Endothelial cell of umbilical vein (primary cell): ENCODE results near the gene HBS1L. TPM values are rescaled to one million over a fixed set of nuclear protein-coding genes. Genes with fewer than 3 reads are reported as not detected.
A peak's percentile ranks its signal among the peaks of the same experiment; 100 is the strongest.

Experiments
- BruUV-seq: library from RNA; stranded (reverse); fragments of 400-500 nt; replicated peaks from 2 replicates; lab custom pipeline; 2021; lab: Mats Ljungman, UMichigan
- CTCF ChIA-PET: fragments of 300-600, 350-600 bp; sonication (Branson Sonifier 250); formaldehyde crosslinking; loops from one replicate; lab custom pipeline; 2021; ENCODE audit warnings: antibody characterized with exemption, inconsistent platforms; lab: Charles Lee
- POLR2A ChIA-PET: fragments of 300-600, 350-600 bp; sonication (Branson Sonifier 250); formaldehyde crosslinking; loops from one replicate; lab custom pipeline; 2021; ENCODE audit warnings: antibody characterized with exemption, inconsistent platforms; lab: Charles Lee
- DNase-seq: peaks from one replicate; pipeline ENCODE4 v3.0.0-alpha.2; 2011; ENCODE audit warnings: low read depth, low spot score
- FAIRE-seq: peaks from 2 replicates; lab custom pipeline; 2011; peaks lifted over from hg19 to GRCh38; lab: Jason Lieb, UNC
- H2AFZ ChIP-seq: 2 replicates; pipeline ENCODE4 v1.6.0; 2012; ENCODE audit warnings: low read depth, low read length, control low read depth, inconsistent platforms
- H3K27ac ChIP-seq: 2 replicates; pipeline ENCODE4 v1.5.1; 2011; ENCODE audit warnings: low read depth, mild to moderate bottlenecking, control low read depth, low read length, moderate library complexity; ENCODE audit not compliant: insufficient read depth
- H3K27me3 ChIP-seq, 2 experiments: 2 replicates each; pipeline versions ENCODE4 v1.6.0 to v1.6.1; 2011; ENCODE audit warnings: low read length in 2 of 2, mixed read lengths in 1 of 2; ENCODE audit not compliant: control insufficient read depth in 2 of 2, insufficient read depth in 2 of 2
- H3K36me3 ChIP-seq, 2 experiments: 2 replicates in 1 of 2; 3 replicates in 1 of 2; pipeline ENCODE4 v1.5.1; 2011; ENCODE audit warnings: low read length in 2 of 2, mild to moderate bottlenecking in 1 of 2, moderate library complexity in 1 of 2; ENCODE audit not compliant: control insufficient read depth in 2 of 2, insufficient read depth in 2 of 2; ENCODE audit errors: extremely low read depth in 1 of 2
- H3K4me1 ChIP-seq: 3 replicates; pipeline ENCODE4 v1.5.1; 2011; ENCODE audit warnings: mild to moderate bottlenecking, low read length; ENCODE audit not compliant: control insufficient read depth, insufficient read depth; ENCODE audit errors: extremely low read depth
- H3K4me2 ChIP-seq: 2 replicates; pipeline ENCODE4 v1.6.1; 2011; ENCODE audit warnings: low read length, control low read depth, mixed read lengths; ENCODE audit not compliant: insufficient read depth
- H3K4me3 ChIP-seq, 3 experiments: fragments of 200-600 bp in 1 of 3; sonication (generic), shearing (Covaris generic) in 1 of 3; replicated peaks in 1 of 3; 2 replicates each; pipeline ENCODE4 v1.5.1; 2011 to 2016; ENCODE audit warnings: control low read depth in 3 of 3, low read length in 3 of 3, mild to moderate bottlenecking in 2 of 3, inconsistent platforms in 1 of 3, low read depth in 1 of 3, moderate library complexity in 1 of 3; ENCODE audit not compliant: insufficient read depth in 1 of 3
- H3K79me2 ChIP-seq: 2 replicates; pipeline ENCODE4 v1.6.0; 2012; ENCODE audit warnings: low read length, inconsistent platforms; ENCODE audit not compliant: control insufficient read depth, insufficient read depth
- H3K9ac ChIP-seq: replicated peaks from 2 replicates; pipeline ENCODE3; 2011; ENCODE audit warnings: low read length, control low read depth; ENCODE audit not compliant: insufficient read depth; ENCODE audit errors: extremely low read depth
- H3K9me1 ChIP-seq: replicated peaks from 3 replicates; pipeline ENCODE4 v1.6.0; 2011; ENCODE audit warnings: mild to moderate bottlenecking, low read length; ENCODE audit not compliant: control insufficient read depth, insufficient read depth; ENCODE audit errors: extremely low read depth
- H3K9me3 ChIP-seq: replicated peaks from 2 replicates; pipeline ENCODE4 v1.5.1; 2012; ENCODE audit warnings: low read length, inconsistent platforms; ENCODE audit not compliant: control insufficient read depth, insufficient read depth
- H4K20me1 ChIP-seq: replicated peaks from 2 replicates; pipeline ENCODE3; 2011; ENCODE audit warnings: mild to moderate bottlenecking, low read length; ENCODE audit not compliant: control insufficient read depth, insufficient read depth; ENCODE audit errors: extremely low read depth
- CTCF ChIP-seq, 2 donors: IDR thresholded peaks; 1 replicate in 1 of 2; 2 replicates in 1 of 2; pipeline ENCODE4 v1.5.1; 2011; ENCODE audit warnings: low read length in 2 of 2, mild to moderate bottlenecking in 2 of 2, moderate library complexity in 2 of 2, control low read depth in 1 of 2, inconsistent platforms in 1 of 2, low read depth in 1 of 2; ENCODE audit not compliant: insufficient read depth in 1 of 2; ENCODE audit errors: extremely low read depth in 1 of 2
- EZH2 ChIP-seq: IDR thresholded peaks from 2 replicates; pipeline ENCODE4 v1.6.1; 2012; ENCODE audit warnings: borderline replicate concordance, low read depth, mild to moderate bottlenecking, moderate library complexity, low read length, inconsistent platforms; ENCODE audit not compliant: severe bottlenecking
- FOS ChIP-seq: IDR thresholded peaks from 2 replicates; pipeline ENCODE4 v1.6.1; 2011; ENCODE audit warnings: mild to moderate bottlenecking, low read length, moderate library complexity, borderline replicate concordance; ENCODE audit not compliant: insufficient read depth
- GATA2 ChIP-seq: IDR thresholded peaks from 2 replicates; pipeline ENCODE4 v1.7.0; 2011; ENCODE audit warnings: low read depth, mild to moderate bottlenecking, moderate library complexity, mixed read lengths, low read length; ENCODE audit not compliant: insufficient read length, insufficient read depth
- JUN ChIP-seq: IDR thresholded peaks from 2 replicates; pipeline ENCODE4 v1.6.1; 2011; ENCODE audit warnings: borderline replicate concordance, low read depth; ENCODE audit not compliant: insufficient read length, insufficient read depth
- MAX ChIP-seq: IDR thresholded peaks from 2 replicates; pipeline ENCODE4 v1.6.1; 2011; ENCODE audit not compliant: insufficient read depth, insufficient read length
- MYC ChIP-seq: IDR thresholded peaks from one replicate; pipeline ENCODE4 v1.6.1; 2011; ENCODE audit warnings: mild to moderate bottlenecking, low read depth, low read length
- POLR2A ChIP-seq: IDR thresholded peaks from 2 replicates; pipeline ENCODE4 v1.6.1; 2012; ENCODE audit warnings: low read depth, mild to moderate bottlenecking, control low read depth, low read length
- POLR2AphosphoS5 ChIP-seq: IDR thresholded peaks from 2 replicates; pipeline ENCODE4 v1.6.1; 2012; ENCODE audit warnings: low read depth, mild to moderate bottlenecking, control low read depth, low read length, moderate library complexity; ENCODE audit not compliant: insufficient read depth
- dilution Hi-C: fragments of 300-500 bp; cut with MboI; formaldehyde crosslinking; loops from one replicate; pipeline ENCODE4 v1.15.0; 2019; ENCODE audit warnings: low sequenced_read_pairs; ENCODE audit not compliant: extremely low pct_ligation_motif_present
- intact Hi-C: fragments of 100-400 bp; cut with micrococcal nuclease; formaldehyde crosslinking; loops from one replicate; pipeline ENCODE4 v1.10.0; 2022
- polyA plus RNA-seq, 4 experiments: library from polyadenylated mRNA; depleted of rRNA in 3 of 4; stranded (reverse) in 3 of 4; unstranded in 1 of 4; fragments of >200 nt; gene quantifications; 2 replicates each; pipeline versions ENCODE4 v1.2.1 to v1.2.3, GENCODE V29; 2011 to 2012; ENCODE audit warnings: missing spikeins in 1 of 4
- total RNA-seq: library from RNA; stranded (reverse); gene quantifications from 2 replicates; pipeline ENCODE4 v1.2.3, GENCODE V29; 2021

Gene HBS1L
- total and polyA plus RNA-seq, 2 donors (not counting 3 experiments of a cell fraction or from before 2014, with no cell fraction given) = 23.7 to 74.6 TPM

- Histone ChIP-seq H3K4me3 (no peak overlapping the region), H3K9ac (no peak overlapping the region), H3K27ac (no peak overlapping the region), H3K4me1 (peaks cover 11% of the 10 kb centered on the region), H3K4me2 (no peak overlapping the region), H4K20me1 (peaks cover 5% of the 10 kb centered on the region), H3K79me2 (peaks cover 65% of the 10 kb centered on the region), H3K36me3 (peaks cover 3 to 7% of the 10 kb centered on the region in 2 experiments), H2AFZ (no peak overlapping the region), H3K9me3 (no peaks in the 10 kb centered on the region), H3K27me3 (no peaks in the 10 kb centered on the region), H3K9me1 (peaks cover 2% of the 10 kb centered on the region)
- FAIRE-seq (no peak), DNase-seq (peak; percentile 28)
- CTCF ChIA-PET = no interaction called here
- dilution Hi-C loops = no loop called here
- POLR2A ChIA-PET = no interaction called here
- TF ChIP-seq JUN = no peak
- no peak for TF ChIP-seq POLR2AphosphoS5
- no peak for TF ChIP-seq FOS
- TF ChIP-seq MAX = no peak
- TF ChIP-seq GATA2 = no peak
- TF ChIP-seq EZH2 = no peak
- TF ChIP-seq POLR2A = no peak
- TF ChIP-seq CTCF (IDR thresholded peaks at IDR 0.05; ENCODE audit: extremely low read depth in 1 of 2, insufficient read depth in 1 of 2, low read depth in 1 of 2, low read length in 2 of 2) = no peak
- no peak for TF ChIP-seq MYC
- intact Hi-C loops = no loop called here
- no TSS peak for BruUV-seq
These were observed 10.0 kb downstream of the HBS1L start for GRCh38 chr6:135044639-135045038.
